Gastroesophageal sphincter (tissue), 4 donors: ENCODE data around the gene B3GNT2. TPM values are rescaled to one million over a fixed set of nuclear protein-coding genes. Genes with fewer than 3 reads are reported as not detected.
A peak's percentile ranks its signal among the peaks of the same experiment; 100 is the strongest.

Source experiments
- ATAC-seq: fragments of 150-250 bp; one replicate; pipeline ENCODE4 v1.9.1; 2016; ENCODE audit warnings: mild to moderate bottlenecking, moderate library complexity
- H3K27ac ChIP-seq, 4 donors: fragments of 200-600 bp; sonication (generic) in 3 of 4; 1 replicate in 3 of 4; 2 replicates in 1 of 4; pipeline ENCODE4 v1.5.1; 2016 to 2019
- H3K27me3 ChIP-seq: fragments of 200-600 bp; sonication (generic); one replicate; pipeline ENCODE4 v1.5.1; 2019
- H3K36me3 ChIP-seq, 2 donors: fragments of 200-600 bp; sonication (generic); one replicate each; pipeline ENCODE4 v1.5.1; 2019; ENCODE audit warnings: control low read depth in 1 of 2
- H3K4me1 ChIP-seq, 3 donors: fragments of 200-600 bp; sonication (generic); 1 replicate in 2 of 3; 2 replicates in 1 of 3; pipeline ENCODE4 v1.5.1; 2016 to 2019; ENCODE audit warnings: control low read depth in 2 of 3
- H3K4me3 ChIP-seq, 2 donors: fragments of 200-600 bp; sonication (generic); one replicate each; pipeline ENCODE4 v1.5.1; 2019; ENCODE audit warnings: mild to moderate bottlenecking in 1 of 2, moderate library complexity in 1 of 2
- H3K9me3 ChIP-seq, 3 donors: fragments of 200-600 bp; sonication (generic); one replicate each; pipeline ENCODE4 v1.5.1; 2017 to 2019; ENCODE audit warnings: control low read depth in 2 of 3
- EP300 ChIP-seq: sonication (generic); formaldehyde crosslinking; IDR thresholded peaks from one replicate; pipeline ENCODE4 v1.6.1; 2017; ENCODE audit warnings: antibody characterized with exemption, mild to moderate bottlenecking
- POLR2A ChIP-seq, 2 donors: fragments of 450-650 bp; IDR thresholded peaks; one replicate each; pipeline ENCODE4 v1.6.1; 2017; ENCODE audit warnings: antibody characterized with exemption in 2 of 2, mild to moderate bottlenecking in 2 of 2, moderate library complexity in 1 of 2
- POLR2AphosphoS5 ChIP-seq: sonication (generic); formaldehyde crosslinking; IDR thresholded peaks from one replicate; pipeline ENCODE4 v1.6.1; 2017; ENCODE audit warnings: antibody characterized with exemption
- WGBS, 2 donors: methylation state at CpG; one replicate each; pipeline ENCODE4 v1.1.5; 2018; ENCODE audit warnings: low coverage in 1 of 2; 5-methylcytosine and 5-hydroxymethylcytosine counted together
- total RNA-seq, 4 donors: library from RNA; depleted of rRNA; stranded (reverse); fragments of >200 nt; gene quantifications; one replicate each; pipeline ENCODE4 v1.1.0, GENCODE V29; 2016
- TF ChIP-seq, protein P1 (sequence below), 4 experiments: fragments of 200-600 bp in 2 of 4; fragments of 450-650 bp in 2 of 4; sonication (generic) in 1 of 4; IDR thresholded peaks; one replicate each; pipeline ENCODE4 v1.5.1; 2017 to 2019; ENCODE audit warnings: antibody characterized with exemption in 4 of 4, mild to moderate bottlenecking in 2 of 4, moderate library complexity in 2 of 4

B3GNT2 gene
- total RNA-seq, 4 donors from 2014 or later = 10.5 to 24.7 (median 14.1) TPM

DNA sequence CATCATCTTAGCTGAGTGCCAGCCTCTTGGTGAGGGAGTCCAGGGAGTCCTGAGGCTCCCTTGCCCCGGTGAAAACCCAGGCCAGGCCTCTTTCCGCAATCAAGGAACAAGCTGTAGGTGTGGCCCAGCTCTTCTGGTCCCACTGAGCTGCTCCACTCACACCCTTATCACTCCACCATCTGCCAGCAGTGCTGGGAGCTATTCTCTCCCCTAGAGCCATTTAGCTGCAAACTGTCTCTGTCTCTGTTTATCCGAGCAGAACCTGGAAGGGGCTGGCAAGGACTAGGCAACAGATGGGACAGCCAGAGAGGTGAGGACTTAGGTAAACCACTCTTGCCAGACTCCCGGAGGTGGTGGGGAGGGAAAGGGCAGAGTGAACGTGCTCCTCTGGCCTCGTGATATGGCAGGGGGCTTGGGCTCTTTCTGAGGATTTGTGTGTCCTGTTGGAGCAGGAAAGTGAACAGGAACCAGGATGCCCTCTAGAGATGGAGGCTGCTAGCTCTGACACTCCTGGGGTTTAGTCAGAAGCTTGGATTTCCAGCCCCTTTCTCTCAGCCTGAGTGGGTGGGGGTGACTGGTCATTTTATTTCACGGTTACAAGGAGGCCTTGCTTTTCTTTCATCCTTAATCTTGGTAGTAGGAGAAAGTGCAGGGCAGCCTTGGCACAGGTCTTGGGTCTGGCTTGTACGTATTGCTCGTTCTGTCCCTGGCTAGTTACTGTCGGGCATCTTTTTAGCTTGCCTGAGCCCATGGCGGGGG lies 19.6 kb downstream of the B3GNT2 start:
- no peak for ATAC-seq
- 74 to 90% methylated on average over 5 to 7 of the region's 11 CpGs for WGBS, 2 donors
- Histone ChIP-seq H3K27ac (peak overlapping the region in 3 of 4 donors; percentile 35 to 50 (median 43)), H3K36me3 (no peaks in the 10 kb centered on the region), H3K9me3 (peaks cover 0 to 10% (median 0%) of the 10 kb centered on the region in 3 donors), H3K27me3 (no peaks in the 10 kb centered on the region), H3K4me1 (peaks cover 0 to 79% (median 19%) of the 10 kb centered on the region in 3 donors), H3K4me3 (no peak overlapping the region)
- TF ChIP-seq, protein P1, sequence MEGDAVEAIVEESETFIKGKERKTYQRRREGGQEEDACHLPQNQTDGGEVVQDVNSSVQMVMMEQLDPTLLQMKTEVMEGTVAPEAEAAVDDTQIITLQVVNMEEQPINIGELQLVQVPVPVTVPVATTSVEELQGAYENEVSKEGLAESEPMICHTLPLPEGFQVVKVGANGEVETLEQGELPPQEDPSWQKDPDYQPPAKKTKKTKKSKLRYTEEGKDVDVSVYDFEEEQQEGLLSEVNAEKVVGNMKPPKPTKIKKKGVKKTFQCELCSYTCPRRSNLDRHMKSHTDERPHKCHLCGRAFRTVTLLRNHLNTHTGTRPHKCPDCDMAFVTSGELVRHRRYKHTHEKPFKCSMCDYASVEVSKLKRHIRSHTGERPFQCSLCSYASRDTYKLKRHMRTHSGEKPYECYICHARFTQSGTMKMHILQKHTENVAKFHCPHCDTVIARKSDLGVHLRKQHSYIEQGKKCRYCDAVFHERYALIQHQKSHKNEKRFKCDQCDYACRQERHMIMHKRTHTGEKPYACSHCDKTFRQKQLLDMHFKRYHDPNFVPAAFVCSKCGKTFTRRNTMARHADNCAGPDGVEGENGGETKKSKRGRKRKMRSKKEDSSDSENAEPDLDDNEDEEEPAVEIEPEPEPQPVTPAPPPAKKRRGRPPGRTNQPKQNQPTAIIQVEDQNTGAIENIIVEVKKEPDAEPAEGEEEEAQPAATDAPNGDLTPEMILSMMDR (IDR thresholded peaks at IDR 0.05) = no peak

DNA sequence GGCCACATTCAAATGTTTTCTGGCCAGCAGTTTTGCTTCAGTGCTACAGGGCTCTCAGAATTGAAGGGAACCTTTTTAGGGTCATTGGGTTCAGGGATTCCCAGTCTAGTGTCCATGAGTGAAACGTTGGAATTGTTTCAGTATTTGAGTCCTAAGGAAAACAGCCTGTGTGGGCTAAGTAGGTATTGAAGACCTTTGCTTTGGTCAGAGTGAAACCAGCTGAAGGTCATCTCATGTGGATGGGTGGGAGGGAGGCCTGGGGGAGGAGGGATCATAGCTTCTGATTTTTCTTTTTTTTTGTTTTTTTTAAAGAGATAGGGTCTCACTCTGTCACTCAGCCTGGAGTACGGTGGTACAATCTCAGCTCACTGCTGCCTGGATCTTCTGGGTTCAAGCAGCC lies 20.2 kb downstream of the B3GNT2 start:
- Histone ChIP-seq H3K4me1 (peaks cover 0 to 85% (median 22%) of the 10 kb centered on the region in 3 donors), H3K27ac (peak overlapping the region in 3 of 4 donors; percentile 35 to 50 (median 43)), H3K4me3 (no peak overlapping the region), H3K27me3 (no peaks in the 10 kb centered on the region), H3K9me3 (peaks cover 0 to 10% (median 0%) of the 10 kb centered on the region in 3 donors), H3K36me3 (no peaks in the 10 kb centered on the region)
- 43 to 54% methylated on average over 1 to 2 of the region's 2 CpGs for WGBS, 2 donors
- TF ChIP-seq POLR2AphosphoS5 = no peak
- no peak for TF ChIP-seq EP300
- no peak for TF ChIP-seq POLR2A (IDR thresholded peaks at IDR 0.05)
- TF ChIP-seq, protein P1 (IDR thresholded peaks at IDR 0.05) = no peak
- ATAC-seq = no peak

DNA sequence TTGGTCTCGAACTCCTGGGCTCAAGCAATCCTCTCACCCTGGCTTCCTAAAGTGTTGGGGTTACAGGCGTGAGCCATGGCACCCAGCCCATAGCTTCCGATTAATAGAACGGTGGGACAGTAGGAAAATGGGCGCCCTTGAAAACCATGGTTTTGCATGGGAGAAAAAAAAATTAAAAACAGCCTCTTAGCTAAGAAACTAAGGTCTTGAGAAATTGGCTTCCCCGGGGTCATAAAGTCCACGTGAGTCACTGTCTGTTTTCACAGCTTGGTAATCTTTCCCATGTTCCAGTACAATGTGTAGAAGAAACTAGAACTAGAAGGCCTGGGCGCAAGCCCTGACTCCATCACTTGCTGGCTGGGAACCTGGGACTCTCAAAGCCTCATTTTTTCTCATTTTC lies 20.7 kb downstream of the B3GNT2 start:
- Histone ChIP-seq H3K9me3 (peaks cover 0 to 7% (median 0%) of the 10 kb centered on the region in 3 donors), H3K27ac (peak overlapping the region in 2 of 4 donors; percentile 8 to 51), H3K4me3 (no peak overlapping the region), H3K36me3 (no peaks in the 10 kb centered on the region), H3K27me3 (no peaks in the 10 kb centered on the region), H3K4me1 (peaks cover 0 to 90% (median 24%) of the 10 kb centered on the region in 3 donors)
- TF ChIP-seq EP300 (no peak), POLR2AphosphoS5 (no peak), POLR2A (IDR thresholded peaks at IDR 0.05) (no peak)
- TF ChIP-seq, protein P1 (IDR thresholded peaks at IDR 0.05) = no peak
- 82 to 91% methylated on average over 6 of the region's 8 CpGs for WGBS, 2 donors
- peak; percentile 56 for ATAC-seq

DNA sequence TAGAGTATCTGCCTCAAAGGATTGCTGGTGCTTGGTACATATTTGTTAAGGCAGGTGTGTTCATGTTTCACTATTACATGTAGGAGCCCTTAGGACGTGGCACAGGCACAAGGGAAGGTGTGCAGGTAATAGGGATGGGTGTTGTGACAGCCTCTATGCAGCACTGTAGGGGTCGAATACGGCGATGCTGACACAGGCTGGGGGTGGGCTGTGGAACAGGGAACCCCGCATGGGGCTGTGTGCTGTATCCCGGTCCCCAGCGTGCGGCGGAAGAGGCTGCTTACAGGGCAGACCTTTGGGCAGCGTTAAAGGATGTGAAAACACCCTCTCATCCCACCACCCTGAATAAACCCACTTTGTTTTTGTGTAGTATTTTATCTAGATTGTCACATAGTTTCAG lies 21.5 kb downstream of the B3GNT2 start:
- no peak for TF ChIP-seq POLR2AphosphoS5
- TF ChIP-seq, protein P1 (IDR thresholded peaks at IDR 0.05) = no peak
- H3K36me3 ChIP-seq = peaks cover 0 to 3% of the 10 kb centered on the region in 2 donors
- no peak overlapping the region for H3K4me3 ChIP-seq
- H3K9me3 ChIP-seq = no peaks in the 10 kb centered on the region
- peaks cover 0 to 92% (median 24%) of the 10 kb centered on the region in 3 donors for H3K4me1 ChIP-seq
- H3K27me3 ChIP-seq = no peaks in the 10 kb centered on the region
- 74 to 81% methylated on average over 9 of the region's 10 CpGs for WGBS, 2 donors
- H3K27ac ChIP-seq = peak overlapping the region in 3 of 4 donors; percentile 8 to 51 (median 44)
- ATAC-seq = no peak

DNA sequence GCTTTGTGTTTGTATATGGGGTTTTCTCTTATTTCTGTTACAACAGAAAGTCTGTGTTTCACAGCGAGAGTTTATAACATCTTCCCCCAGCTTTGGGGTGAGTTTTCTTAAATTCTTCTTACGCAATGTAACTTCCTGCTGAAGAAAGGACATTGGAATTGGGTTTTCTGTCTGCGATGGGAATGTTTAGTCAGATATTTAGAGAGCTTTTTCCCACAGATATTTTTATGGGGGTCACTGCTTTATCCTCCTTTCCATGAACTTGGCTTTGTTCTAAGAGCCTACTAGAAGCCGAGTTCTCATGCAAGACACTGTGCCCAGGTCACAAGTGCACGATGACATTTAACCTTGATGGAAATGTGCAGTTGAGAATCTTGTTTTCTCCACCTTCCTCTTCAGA lies 22.1 kb downstream of the B3GNT2 start:
- no peaks in the 10 kb centered on the region for H3K27me3 ChIP-seq
- no peak overlapping the region for H3K4me3 ChIP-seq
- no peak for ATAC-seq
- WGBS, 2 donors = 64 to 85% methylated on average over 5 of the region's 5 CpGs
- no peaks in the 10 kb centered on the region for H3K9me3 ChIP-seq
- peak overlapping the region in 2 of 4 donors; percentile 8 to 51 for H3K27ac ChIP-seq
- H3K4me1 ChIP-seq = peaks cover 0 to 88% (median 24%) of the 10 kb centered on the region in 3 donors
- TF ChIP-seq POLR2A (IDR thresholded peaks at IDR 0.05) (no peak), EP300 (no peak), POLR2AphosphoS5 (no peak)
- TF ChIP-seq, protein P1 (IDR thresholded peaks at IDR 0.05) = no peak
- peaks cover 0 to 9% of the 10 kb centered on the region in 2 donors for H3K36me3 ChIP-seq
